GM12864 (cell line): ENCODE data around the gene SCEL.

Experiments used
- DNase-seq: peaks from one replicate; pipeline ENCODE4 v3.0.0-alpha.2; 2011; ENCODE audit warnings: low read depth
- H3K4me3 ChIP-seq: 2 replicates; pipeline ENCODE4 v1.5.1; 2011; ENCODE audit warnings: mild to moderate bottlenecking, low read depth, low read length, control low read depth
- TF ChIP-seq, protein P1 (sequence below): IDR thresholded peaks from 2 replicates; pipeline ENCODE4 v1.5.1; 2011; ENCODE audit warnings: low read depth, mild to moderate bottlenecking, moderate library complexity, low read length, control low read depth, inconsistent platforms; ENCODE audit errors: missing control alignments

Gene SCEL

DNA sequence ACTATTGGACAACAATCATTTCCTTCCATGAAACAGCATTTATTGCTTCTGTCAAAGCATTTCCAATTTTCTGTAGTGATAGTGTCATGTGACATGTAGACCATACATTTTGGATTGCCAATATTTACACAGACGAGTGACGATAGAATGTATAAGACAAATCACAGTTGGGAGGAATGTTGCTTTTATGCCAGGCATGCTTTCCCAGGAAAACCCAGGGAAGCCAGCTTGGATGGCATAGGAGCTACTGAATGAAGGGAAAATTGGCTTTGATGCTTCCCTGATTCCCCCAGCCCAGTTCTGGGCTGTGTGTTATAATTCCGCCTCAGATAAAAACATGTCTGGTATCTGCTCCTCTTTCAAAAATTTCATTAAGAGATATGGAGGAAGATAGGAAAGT, 22.5 kb downstream of the SCEL start:
- H3K4me3 ChIP-seq, result no peak overlapping the region
- TF ChIP-seq, protein P1, sequence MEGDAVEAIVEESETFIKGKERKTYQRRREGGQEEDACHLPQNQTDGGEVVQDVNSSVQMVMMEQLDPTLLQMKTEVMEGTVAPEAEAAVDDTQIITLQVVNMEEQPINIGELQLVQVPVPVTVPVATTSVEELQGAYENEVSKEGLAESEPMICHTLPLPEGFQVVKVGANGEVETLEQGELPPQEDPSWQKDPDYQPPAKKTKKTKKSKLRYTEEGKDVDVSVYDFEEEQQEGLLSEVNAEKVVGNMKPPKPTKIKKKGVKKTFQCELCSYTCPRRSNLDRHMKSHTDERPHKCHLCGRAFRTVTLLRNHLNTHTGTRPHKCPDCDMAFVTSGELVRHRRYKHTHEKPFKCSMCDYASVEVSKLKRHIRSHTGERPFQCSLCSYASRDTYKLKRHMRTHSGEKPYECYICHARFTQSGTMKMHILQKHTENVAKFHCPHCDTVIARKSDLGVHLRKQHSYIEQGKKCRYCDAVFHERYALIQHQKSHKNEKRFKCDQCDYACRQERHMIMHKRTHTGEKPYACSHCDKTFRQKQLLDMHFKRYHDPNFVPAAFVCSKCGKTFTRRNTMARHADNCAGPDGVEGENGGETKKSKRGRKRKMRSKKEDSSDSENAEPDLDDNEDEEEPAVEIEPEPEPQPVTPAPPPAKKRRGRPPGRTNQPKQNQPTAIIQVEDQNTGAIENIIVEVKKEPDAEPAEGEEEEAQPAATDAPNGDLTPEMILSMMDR, result no peak
- no peak for DNase-seq

DNA sequence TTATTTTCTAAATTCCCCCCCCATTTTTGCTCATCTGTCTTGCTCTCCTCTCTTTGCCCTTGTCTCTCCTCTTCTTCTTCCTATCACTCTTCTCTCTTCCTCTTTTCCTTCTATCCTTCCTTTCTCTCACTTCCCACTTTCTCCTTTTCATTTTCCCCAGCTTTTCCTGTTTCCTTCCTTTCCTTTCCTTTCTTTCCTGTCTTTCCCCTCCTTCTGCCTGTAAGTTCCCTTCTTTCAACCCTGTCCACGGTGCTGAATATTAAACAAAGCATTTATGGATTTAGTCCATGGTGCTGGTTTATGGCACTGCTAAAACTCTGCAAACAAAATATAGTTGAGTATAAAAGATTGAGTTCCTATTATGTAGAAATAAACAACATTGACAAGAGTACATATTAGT, 27.6 kb downstream of the SCEL start:
- no peak for DNase-seq
- no peak overlapping the region for H3K4me3 ChIP-seq
- TF ChIP-seq, protein P1, result no peak

DNA sequence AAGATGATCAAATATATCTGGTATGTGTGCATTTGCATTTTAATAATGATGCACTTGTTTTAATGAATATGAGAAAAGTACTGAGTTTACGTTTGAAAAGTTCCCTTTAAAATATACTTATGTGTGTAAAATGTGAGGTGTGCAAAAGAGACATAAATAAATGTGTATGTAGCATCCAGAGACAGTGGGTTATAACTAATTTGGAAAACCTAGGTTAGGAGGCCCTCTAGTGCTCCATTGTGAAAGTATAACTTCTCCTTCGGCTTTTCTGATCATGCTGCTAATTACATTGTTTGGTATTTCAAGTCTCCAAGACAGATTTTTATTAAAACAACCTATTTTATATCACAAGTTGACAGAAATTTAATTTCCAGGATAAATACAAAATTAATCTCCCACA, 30.1 kb downstream of the SCEL start:
- TF ChIP-seq, protein P1, result peak; percentile 54
- no peak overlapping the region for H3K4me3 ChIP-seq
- DNase-seq, result no peak

DNA sequence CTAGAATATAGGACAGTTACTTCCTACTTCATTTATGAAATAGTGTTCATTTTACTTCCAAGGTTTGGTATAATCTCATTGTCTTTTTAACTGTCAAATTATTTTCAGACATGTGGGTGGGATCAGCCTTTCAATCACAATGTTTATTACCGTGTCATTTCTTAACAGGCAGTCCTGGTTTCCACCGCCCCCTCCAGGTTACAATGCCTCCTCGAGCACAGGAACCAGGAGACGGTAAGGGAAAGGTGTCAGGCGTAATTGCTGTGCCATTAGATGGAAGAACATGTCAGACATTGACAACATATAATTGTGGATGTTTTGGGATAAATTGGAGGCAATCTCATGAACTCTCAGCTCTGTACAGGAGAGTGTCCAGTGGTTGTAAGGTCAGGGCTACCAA, 36.5 kb downstream of the SCEL start:
- TF ChIP-seq, protein P1, result no peak
- no peak for DNase-seq
- H3K4me3 ChIP-seq, result no peak overlapping the region

DNA sequence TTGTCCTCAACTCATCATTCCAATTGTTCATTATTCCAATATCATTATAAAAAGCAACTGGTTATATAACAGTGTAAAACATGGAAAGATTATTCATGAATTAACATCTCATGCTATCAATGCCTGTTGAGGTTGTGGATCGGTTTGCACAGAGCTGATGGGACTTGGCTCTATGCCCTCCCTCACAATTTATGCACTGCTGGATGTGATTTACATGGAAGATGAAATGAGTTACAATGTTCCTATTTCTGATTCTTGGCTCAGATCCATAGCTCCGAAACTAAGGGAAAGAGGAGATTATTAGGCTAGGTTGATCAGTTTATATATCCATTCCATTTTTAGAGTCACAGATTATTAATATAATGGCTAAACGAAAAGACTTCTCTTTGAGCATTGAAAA, 38.6 kb downstream of the SCEL start:
- no peak for DNase-seq
- no peak overlapping the region for H3K4me3 ChIP-seq
- TF ChIP-seq, protein P1, result no peak

DNA sequence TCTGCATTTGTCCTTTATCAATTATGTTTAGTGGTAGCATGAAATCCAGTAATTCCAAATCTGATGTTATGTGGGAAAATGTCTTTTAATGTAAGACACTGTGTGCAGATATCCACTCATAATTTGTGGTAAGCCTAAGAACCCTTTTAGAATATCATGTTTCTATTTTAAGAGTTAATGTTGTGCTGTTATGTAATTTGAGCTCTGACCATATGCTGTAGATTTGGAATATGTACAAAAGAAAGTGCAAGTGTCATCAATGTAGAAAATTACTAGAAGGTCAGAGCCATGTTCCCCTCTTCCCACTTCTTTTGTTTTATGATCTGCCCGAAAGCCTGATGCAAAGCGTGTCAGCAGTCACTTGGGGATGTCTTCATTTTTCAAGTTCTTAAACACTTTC, 44.5 kb downstream of the SCEL start:
- no peak overlapping the region for H3K4me3 ChIP-seq
- DNase-seq, result no peak
- TF ChIP-seq, protein P1, result no peak

DNA sequence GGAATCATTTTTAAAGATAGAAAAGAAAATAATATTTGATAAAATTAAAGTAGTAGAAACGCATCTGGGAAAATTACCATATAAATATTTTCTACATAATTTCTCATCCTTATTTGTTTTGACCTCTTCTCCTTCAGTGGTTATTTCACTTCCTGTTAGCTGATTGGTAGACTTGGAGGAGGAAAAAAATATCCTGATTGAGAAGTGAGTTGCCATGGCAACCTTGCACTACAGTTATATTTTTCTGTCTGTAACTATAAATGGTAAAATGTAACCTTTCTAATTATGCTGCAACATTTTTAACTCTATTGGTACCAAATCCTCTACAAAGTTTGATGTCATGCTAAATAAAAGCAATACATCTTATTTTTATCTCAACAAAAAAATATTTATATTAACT, 45.2 kb downstream of the SCEL start:
- TF ChIP-seq, protein P1, result no peak
- no peak overlapping the region for H3K4me3 ChIP-seq
- no peak for DNase-seq
